ENCODE measurements around the gene TEX12.
"Not testable (repeated sequence)": the region's sequence is repeated elsewhere in the genome, so short reads cannot be mapped to it uniquely, and the experiment has no call there.

Gene TEX12

GRCh38 chr11:112165049-112165448 is 2.1 kb upstream of the TEX12 start:
- no peak for DNase-seq

DNA sequence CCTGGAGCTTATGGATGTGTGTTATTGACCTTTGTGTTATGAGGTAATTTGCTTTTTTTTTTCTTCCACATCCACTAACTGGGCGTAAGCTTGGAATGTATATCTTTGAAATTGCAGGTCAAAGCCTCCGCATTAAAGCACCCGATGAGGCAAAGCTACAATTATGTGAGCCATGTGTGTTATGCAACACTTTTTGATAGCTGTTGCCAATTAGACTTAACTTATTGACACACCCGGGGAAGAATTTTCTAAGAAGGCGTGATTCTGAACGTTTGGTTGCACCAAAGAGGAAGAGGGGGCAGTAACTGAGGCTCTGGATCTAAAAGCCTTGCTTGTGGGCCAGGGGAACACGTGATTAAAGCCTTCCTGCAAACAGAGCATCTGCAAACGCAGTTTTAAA is 610 bp upstream of the TEX12 start:
- no peak for DNase-seq

DNA sequence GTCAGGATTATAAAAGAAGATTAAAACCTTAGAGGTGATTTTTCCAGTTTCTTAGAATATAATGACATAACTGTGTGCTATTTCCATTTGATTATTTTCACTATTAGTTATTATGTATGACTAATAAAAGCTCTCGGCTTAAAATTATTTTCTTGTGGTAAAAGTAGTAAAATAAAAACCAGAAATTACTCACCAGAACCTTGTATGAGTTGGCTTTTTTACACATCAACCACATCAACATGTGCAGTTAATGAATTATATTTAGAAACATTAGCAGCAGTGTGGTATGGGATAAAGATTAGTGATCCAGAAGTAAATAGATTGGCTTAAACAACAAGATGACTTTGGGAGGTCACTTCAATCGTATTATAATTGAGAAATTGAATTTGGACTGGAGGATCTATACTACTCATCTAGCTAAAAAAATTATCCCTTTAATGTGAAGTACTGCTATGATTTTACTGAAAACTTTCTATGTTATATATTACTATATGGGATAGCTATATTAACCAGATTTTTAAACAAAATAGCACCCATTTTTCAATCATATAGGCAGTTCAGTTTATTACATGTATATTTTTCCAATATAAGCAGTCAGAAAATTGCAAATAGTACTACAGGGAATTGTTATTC is 5.3 kb downstream of the TEX12 start:
- DNase-seq, result no peak

DNA sequence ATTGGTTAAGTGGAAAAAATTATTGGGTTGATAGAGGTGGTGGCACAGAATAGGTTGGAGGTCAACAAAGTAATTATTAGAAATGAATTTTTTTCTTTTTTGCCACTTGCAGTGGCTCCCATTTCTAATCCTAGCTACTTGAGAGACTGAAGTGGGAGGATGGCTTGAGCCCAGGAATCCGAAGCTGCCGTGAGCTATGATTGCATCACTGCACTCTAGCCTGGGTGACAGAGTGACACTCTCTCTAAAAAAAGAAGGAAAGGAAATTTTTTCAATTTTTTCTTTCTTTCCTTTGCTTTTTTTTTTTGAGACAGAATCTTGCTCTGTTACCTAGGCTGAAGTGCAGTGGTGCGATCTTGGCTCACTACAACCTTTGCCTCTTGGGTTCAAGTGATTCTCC is 6.0 kb downstream of the TEX12 start:
- no peak for DNase-seq

GRCh38 chr11:112174789-112175598 is 7.8 kb downstream of the TEX12 start, which contains the start of gene BCO2:
BCO2 (plus strand) TSS chr11:112175512; CDS start chr11:112175602, 90 bp downstream.
- DNase-seq, result peak; percentile 88

DNA sequence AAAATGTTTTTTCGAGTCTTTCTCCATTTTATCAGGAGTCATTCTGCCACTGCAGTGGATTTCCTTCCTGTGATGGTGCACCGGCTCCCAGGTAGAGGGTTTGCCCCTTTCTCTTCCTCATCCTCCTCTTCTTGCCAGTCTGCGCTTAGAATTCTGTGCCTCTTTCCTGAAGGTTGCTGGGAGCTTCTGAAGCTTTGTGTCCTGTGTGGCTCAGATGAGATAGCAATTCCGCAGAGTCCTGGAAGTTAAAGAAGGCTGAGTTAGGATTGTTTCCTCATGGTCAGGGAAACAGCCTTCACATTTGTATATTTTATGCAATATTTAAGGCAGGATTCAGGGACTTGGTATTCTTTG is 8.4 kb downstream of the TEX12 start:
- no peak for DNase-seq

GRCh38 chr11:112176077-112176476 is 8.9 kb downstream of the TEX12 start:
- DNase-seq, result no peak

DNA sequence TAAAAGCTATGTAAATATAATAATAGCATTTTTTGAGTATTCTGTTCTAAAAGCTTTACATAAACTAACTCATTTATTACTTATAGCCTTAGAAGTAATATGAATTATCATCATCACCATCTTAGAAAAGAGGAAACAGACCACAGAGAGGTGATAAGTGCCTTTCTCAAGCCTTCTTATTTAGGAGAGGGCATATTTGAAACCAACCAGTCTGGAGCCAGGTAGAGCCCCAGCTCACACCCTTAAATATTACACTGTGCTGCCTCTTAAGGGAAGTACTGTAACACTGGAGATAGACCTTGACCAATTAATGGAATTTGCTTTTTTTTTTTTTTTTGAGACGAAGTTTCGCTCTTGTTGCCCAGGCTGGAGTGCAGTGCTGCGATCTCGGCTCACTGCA is 10.4 kb downstream of the TEX12 start:
- DNase-seq, result no peak

DNA sequence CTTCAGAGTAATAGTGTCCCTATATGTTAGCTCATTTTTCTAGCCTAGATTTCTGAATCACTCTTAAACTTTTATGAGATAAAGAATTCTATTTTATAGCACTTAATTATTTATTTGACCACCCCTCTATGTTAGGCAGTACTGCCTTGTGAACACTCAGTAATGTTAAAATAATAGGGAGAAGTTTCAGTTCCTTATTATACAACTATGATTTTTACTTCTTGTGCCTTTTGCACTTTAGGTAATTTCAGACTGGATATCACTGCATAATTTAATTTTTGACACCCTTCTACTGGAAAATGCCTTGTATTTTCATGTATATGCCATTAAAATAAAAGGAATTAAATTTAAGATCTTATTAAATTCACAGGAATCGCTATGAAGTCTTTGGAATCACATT is 11.3 kb downstream of the TEX12 start:
- no peak for DNase-seq

DNA sequence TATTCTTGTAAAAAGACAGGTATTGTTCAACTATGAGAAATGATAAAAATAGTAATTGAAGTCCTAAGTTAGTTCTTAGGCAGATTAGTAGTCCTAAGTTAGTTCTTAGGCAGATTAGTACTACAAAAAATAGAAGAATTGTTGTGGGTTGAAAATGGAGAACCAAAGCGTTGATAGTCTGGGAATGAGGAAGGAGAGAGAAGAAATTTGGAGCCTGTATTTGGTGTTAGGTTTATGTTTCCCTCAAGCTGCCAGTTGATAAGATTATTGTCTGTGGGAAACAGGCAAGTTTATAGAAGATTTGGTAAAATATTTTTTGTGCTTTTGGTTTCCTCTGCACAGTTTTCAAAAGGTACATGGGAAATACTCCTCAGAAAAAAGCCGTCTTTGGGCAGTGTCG is 11.8 kb downstream of the TEX12 start:
- no peak for DNase-seq

- no peak for DNase-seq
Observed at GRCh38 chr11:112179601-112180000, 12.4 kb downstream of the TEX12 start.

- no peak for DNase-seq
Observed at GRCh38 chr11:112182867-112183266, 15.7 kb downstream of the TEX12 start.

GRCh38 chr11:112185883-112186282 is 18.7 kb downstream of the TEX12 start:
- DNase-seq, result no peak

DNA sequence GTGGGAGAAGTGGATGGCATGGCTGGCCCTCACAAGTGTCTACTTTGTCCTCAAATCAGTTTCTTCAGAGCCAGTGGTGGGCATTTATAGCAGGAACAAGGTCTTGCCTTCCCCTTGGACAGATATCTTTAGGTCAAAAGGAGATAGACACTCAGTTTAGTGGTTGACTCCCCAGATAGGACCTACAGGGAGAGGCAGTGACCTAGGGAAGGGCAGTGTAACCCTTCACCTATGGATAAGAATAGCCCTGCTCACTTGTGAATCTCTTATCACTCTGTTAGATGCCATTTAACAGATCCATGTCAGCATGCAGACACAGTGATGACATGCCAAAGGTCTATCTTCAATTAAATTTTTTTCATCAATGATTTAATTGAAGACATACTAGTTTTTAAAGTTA is 19.1 kb downstream of the TEX12 start:
- DNase-seq, result no peak

DNA sequence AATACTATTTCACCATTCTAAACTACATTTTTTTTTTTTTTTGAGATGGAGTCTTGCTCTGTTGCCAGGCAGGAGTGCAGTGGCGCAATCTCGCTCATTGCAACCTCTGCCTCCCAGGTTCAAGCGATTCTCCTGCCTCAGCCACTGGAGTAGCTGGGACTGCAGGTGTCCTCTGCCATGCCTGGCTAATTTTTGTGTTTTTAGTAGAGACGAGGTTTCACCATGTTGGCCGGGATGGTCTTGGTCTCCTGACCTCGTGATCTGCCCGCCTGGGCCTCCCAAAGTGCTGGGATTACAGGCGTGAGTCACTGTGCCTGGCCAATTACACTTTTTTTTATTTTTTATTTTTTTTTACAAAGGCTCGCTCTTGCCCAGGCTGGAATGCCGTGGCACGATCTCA is 27.9 kb downstream of the TEX12 start:
- DNase-seq, result not testable (repeated sequence)

GRCh38 chr11:112195951-112196351 is 28.8 kb downstream of the TEX12 start:
- no peak for DNase-seq

- no peak for DNase-seq
Observed at GRCh38 chr11:112196519-112197087, 29.4 kb downstream of the TEX12 start.

GRCh38 chr11:112199101-112199500 is 31.9 kb downstream of the TEX12 start:
- DNase-seq, result not testable (repeated sequence)

- DNase-seq, result no peak
Observed at GRCh38 chr11:112200252-112200651, 33.1 kb downstream of the TEX12 start.

DNA sequence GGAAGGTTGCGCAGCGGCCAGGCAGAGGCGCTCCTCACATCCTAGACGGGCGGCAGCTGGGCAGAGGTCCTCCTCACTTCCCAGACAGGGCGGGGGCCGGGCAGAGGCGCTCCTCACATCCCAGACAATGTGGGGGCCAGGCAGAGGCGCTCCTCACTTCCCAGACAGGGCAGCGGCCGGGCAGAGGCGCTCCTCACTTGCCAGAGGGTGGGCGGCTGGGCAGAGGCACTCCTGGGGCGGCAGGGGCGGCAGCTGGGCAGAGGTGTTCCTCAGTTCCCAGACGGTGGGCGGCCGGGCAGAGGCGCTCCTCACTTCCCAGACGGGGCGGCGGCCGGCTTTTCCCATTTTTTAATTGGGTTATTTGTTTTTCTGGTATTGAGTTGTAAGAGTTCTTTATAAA is 38.9 kb downstream of the TEX12 start:
- no peak for DNase-seq

GRCh38 chr11:112210890-112211289 is 43.7 kb downstream of the TEX12 start:
- no peak for DNase-seq

- DNase-seq, result no peak
Observed at GRCh38 chr11:112211536-112211935, 44.4 kb downstream of the TEX12 start.

DNA sequence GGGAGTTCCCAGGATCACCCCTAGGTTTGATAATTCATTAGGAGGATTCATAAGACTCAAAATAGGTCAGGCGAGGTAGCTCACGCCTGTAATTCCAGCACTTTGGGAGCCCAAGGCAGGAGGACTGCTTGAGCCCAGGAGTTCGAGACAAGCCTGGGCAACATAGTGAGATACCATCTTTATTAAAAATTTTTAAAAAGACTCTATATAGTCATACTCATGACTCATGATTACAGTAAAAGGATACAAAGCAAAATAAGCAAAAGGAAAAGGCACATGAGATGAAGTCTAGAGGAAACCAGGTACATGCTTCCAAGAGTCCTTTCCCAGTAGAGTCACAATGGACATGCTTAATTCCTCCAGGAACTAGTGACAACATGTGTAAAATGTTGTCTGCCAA is 45.1 kb downstream of the TEX12 start:
- no peak for DNase-seq

- DNase-seq, result no peak
Observed at GRCh38 chr11:112212710-112213109, 45.5 kb downstream of the TEX12 start.

All from left hindlimb (tissue), 1 donor.